ENCODE measurements around the gene KCNMB2.

Gene KCNMB2

DNA sequence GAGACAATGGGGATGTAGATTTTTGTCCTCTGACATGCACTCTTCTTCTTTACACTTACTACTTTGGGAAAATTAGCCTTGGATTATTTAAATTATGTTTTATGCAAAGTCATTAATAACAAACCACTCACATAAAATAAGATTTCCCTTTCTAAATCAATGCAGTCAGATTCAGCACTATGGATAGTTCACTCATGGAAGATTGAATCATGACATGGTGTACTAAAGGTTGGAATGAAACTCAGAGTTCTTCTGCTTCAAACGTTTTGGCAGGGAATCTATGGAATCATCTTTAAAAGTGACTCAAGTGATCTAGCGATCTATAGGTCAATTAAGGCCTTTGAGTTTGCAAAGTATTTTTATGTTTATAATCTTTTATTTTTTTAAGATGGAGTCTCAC lies 154.3 kb downstream of the KCNMB2 start:
- H3K27ac Mint-ChIP-seq: no peak overlapping the region
- H3K4me1 Mint-ChIP-seq (ENCODE audit: low read depth): no peaks in the 10 kb centered on the region
- no peaks in the 10 kb centered on the region for H3K36me3 Mint-ChIP-seq (ENCODE audit: low read depth)
- no peaks in the 10 kb centered on the region for H3K27me3 Mint-ChIP-seq
- H3K4me3 Mint-ChIP-seq: no peak overlapping the region
- H3K9me3 Mint-ChIP-seq: peaks cover 51% of the 10 kb centered on the region
- intact Hi-C loops (cut with micrococcal nuclease): no loop called here

DNA sequence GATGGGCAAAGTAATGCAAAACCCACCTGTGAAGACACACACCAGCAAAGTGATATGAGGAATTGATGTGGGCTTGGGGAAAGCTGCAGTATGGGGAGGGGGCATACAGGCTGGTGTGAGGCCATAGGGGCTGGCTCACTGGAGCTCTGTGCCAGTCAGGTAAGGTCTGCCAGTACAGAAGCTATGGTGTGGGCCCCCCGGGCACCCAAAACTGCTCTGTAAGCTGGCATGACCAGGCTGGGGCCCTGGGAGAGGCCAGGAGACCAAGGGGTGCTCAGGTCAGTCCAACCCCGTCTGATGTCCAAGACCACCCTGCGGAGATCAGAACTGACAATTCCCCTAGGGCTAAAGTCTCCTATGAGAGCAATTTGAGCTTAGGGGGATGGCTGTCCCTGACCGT lies 163.1 kb downstream of the KCNMB2 start:
- H3K4me3 Mint-ChIP-seq: no peak overlapping the region
- no peaks in the 10 kb centered on the region for H3K4me1 Mint-ChIP-seq (ENCODE audit: low read depth)
- no peak overlapping the region for H3K27ac Mint-ChIP-seq
- H3K9me3 Mint-ChIP-seq: peaks cover 63% of the 10 kb centered on the region
- intact Hi-C loops (cut with micrococcal nuclease): no loop called here
- H3K27me3 Mint-ChIP-seq: no peaks in the 10 kb centered on the region
- no peaks in the 10 kb centered on the region for H3K36me3 Mint-ChIP-seq (ENCODE audit: low read depth)

DNA sequence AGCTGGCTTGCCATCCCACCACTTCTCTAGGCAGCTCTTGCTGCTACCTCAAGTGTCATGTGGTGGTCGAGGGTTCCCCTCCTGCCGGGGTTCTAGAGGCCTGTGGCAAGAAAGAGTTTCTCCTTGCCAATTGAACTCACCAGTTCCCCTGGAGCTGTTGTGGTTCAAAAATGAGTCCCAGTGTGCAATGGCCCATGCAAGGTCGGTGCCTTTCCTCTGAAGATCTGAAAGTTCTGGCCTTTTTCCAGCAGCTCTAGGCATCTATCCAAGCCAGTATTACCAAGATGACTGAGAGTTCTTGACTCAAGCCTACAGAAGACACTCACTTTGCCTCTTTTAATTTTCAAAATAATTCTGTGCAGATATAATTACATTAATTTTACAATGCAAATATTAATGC lies 163.6 kb downstream of the KCNMB2 start:
- intact Hi-C loops (cut with micrococcal nuclease): no loop called here
- no peaks in the 10 kb centered on the region for H3K4me1 Mint-ChIP-seq (ENCODE audit: low read depth)
- H3K9me3 Mint-ChIP-seq: peaks cover 63% of the 10 kb centered on the region
- H3K4me3 Mint-ChIP-seq: no peak overlapping the region
- H3K36me3 Mint-ChIP-seq (ENCODE audit: low read depth): no peaks in the 10 kb centered on the region
- no peak overlapping the region for H3K27ac Mint-ChIP-seq
- no peaks in the 10 kb centered on the region for H3K27me3 Mint-ChIP-seq

DNA sequence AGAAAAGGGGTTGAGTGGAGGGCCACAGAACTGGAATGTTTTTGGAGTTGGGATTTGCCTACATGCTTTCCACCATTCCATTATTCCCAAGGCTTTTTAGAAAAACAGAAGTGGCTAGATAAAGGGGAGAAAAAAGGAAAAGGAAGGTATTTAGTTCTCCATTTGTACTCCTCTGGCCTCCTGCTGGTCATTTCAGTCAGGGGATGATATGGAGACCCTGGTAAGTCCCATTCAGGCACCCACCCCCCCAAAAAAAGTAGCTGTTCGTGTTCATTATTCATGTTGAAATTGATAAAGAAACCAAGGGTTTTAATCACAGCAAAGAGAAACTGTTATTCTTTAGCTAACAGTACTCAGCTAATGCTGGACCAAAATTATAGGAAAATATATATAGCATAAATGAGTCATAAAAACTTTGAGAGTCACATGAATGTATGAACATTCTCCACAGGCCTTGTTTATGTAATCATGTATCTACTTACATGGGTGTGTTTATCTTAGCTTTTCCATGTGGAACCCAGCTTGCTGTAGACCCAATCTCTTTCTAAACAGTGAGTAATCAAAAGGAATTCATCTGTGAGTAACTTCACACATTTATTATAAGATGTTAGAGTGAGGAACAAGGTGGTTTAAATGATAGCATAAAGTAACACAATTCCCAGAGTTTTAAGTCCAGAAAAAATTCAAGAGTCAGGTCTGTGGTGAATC lies 167.2 kb downstream of the KCNMB2 start:
- Mint-ChIP-seq H3K36me3 (ENCODE audit: low read depth) (no peaks in the 10 kb centered on the region), H3K9me3 (peaks cover 31% of the 10 kb centered on the region), H3K27ac (no peak overlapping the region), H3K27me3 (no peaks in the 10 kb centered on the region), H3K4me1 (ENCODE audit: low read depth) (no peaks in the 10 kb centered on the region), H3K4me3 (no peak overlapping the region)
- intact Hi-C loops (cut with micrococcal nuclease): no loop called here

DNA sequence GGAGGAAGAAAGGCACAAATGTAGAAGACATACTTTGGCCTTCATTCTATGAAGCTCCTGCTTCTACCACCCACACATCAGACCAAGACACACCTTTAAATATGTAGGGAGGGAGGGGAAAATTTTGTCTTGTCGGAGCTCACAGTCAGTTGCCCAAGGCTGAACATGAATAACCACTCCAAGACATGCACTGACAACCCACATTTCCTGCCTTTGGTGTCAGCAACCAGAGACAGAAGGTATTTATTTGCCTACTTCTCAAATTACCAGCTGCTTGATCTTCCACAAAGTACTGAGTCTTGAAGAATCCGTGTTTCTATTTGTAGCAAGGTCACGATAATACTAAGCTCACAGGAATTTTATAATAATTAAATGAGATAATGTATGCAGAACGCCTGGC lies 169.7 kb downstream of the KCNMB2 start:
- Mint-ChIP-seq H3K4me3 (no peak overlapping the region), H3K36me3 (ENCODE audit: low read depth) (no peaks in the 10 kb centered on the region), H3K4me1 (ENCODE audit: low read depth) (no peaks in the 10 kb centered on the region), H3K9me3 (peaks cover 14% of the 10 kb centered on the region), H3K27ac (no peak overlapping the region), H3K27me3 (no peaks in the 10 kb centered on the region)
- intact Hi-C loops (cut with micrococcal nuclease): no loop called here

DNA sequence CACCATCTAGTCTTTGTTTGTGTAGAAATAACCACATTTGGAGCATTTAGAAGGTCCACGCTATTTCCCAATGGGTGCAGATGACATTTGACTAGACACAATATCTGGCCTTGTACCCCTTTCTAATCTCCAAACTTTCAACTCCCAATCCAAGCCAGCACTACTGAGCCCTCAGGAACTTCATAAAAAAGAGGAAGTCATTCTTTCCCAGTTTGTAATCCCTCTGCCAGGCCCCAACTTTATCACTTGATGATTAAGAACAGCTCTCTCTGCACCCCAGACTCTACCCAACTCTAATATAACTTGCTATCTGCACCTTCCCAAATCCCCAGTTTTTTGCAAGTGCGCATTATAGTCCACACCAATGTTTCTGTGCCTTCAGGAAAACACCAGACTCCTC lies 170.2 kb downstream of the KCNMB2 start:
- Mint-ChIP-seq H3K4me3 (no peak overlapping the region), H3K9me3 (peaks cover 14% of the 10 kb centered on the region), H3K27ac (no peak overlapping the region), H3K4me1 (ENCODE audit: low read depth) (no peaks in the 10 kb centered on the region), H3K27me3 (no peaks in the 10 kb centered on the region), H3K36me3 (ENCODE audit: low read depth) (no peaks in the 10 kb centered on the region)
- intact Hi-C loops (cut with micrococcal nuclease): no loop called here

DNA sequence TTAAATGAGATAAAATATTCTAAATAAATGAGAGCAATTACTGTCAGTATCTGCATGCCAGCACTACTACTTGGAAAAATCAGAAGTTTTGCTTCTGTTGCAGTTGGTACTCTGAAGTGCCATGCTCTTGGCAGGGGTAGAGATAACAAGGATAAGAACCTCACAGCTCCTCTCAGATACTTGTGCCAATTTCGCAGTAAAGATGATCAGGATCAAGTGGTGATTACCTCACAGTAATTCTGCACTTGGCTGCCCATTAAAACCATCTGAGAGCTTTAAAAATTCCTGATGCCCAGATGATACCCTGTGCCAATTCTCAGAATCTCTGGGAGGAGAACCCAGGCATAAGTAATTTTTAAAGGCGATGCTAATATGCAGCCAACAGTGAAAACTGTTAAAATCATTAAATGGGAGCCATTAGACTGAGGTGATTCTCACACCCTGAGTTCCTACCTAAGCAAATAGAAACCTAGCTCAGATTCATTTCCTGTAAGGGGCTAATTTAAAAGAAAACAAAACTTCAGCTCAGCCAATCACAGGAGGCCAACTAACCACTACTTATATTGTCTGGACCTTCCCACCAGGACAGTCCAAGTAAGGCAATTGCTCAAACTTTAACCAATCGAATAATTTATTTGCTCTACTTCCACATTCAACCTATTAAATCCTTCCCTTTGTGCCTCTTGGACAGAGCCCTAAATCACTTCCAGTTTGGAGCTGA lies 171.2 kb downstream of the KCNMB2 start:
- Mint-ChIP-seq H3K4me1 (ENCODE audit: low read depth) (no peaks in the 10 kb centered on the region), H3K36me3 (ENCODE audit: low read depth) (no peaks in the 10 kb centered on the region), H3K4me3 (no peak overlapping the region), H3K27me3 (no peaks in the 10 kb centered on the region), H3K9me3 (peaks cover 14% of the 10 kb centered on the region), H3K27ac (no peak overlapping the region)
- intact Hi-C loops (cut with micrococcal nuclease): no loop called here

DNA sequence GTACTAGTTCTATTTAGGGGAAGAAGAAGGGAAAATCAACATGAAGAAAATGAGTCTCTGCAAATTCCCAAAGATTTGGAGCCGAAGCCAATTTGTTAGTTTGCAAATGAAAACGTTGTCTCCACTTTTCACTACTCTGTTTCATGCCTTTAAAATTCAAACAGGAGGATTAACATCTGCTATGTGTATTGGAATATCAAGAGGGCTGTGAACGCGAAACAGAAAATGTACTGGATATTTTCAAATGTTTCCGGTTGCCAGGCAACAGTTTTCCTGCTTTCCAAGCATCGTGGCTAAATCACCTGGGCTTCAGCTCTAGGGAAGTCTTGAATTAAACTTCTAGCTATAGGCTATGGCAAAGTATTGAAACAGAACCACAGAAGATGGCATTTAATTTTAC lies 172.8 kb downstream of the KCNMB2 start:
- no peak overlapping the region for H3K4me3 Mint-ChIP-seq
- no peaks in the 10 kb centered on the region for H3K4me1 Mint-ChIP-seq (ENCODE audit: low read depth)
- H3K36me3 Mint-ChIP-seq (ENCODE audit: low read depth): no peaks in the 10 kb centered on the region
- no peaks in the 10 kb centered on the region for H3K27me3 Mint-ChIP-seq
- H3K9me3 Mint-ChIP-seq: peaks cover 9% of the 10 kb centered on the region
- intact Hi-C loops (cut with micrococcal nuclease): no loop called here
- no peak overlapping the region for H3K27ac Mint-ChIP-seq

DNA sequence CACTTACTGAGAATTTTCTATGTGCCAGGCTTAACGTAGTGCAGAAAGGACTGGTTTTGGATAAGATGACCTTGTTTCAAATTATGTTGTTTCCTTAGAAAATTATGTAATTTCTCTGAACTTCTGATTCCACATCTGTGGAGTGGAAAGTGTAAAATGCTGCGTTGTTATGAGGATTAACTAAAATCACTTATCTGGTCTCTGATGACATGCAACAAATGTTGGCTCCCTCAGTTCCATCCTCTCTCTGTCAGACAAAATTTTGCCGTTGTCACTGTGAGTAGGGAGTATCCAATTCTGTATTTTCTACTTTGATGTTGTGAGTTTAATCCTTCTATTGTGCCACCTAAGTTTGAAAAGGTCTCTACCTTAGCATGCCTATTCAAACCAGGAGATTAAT lies 175.5 kb downstream of the KCNMB2 start:
- Mint-ChIP-seq H3K27me3 (no peaks in the 10 kb centered on the region), H3K36me3 (ENCODE audit: low read depth) (no peaks in the 10 kb centered on the region), H3K4me3 (no peak overlapping the region), H3K4me1 (ENCODE audit: low read depth) (no peaks in the 10 kb centered on the region), H3K27ac (no peak overlapping the region), H3K9me3 (no peaks in the 10 kb centered on the region)
- intact Hi-C loops (cut with micrococcal nuclease): no loop called here

DNA sequence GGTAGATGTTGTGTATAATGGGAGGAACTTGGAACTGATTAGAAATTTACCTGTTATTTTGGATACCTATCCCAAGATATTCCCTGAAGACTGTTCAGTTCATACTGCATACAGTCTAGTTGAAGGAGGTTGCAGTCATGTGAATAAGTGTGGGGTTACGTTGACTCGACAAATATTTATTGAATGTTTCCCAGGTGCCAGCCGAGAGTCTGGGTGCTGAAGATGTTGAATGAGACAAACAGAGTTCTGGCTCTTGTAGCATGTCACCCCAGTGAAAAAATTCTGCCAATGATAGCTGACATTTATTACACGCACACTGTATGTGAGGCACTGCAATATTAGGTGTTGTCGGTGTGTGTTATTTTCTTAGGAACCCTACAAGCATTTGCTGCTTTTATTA lies 176.0 kb downstream of the KCNMB2 start:
- no peak overlapping the region for H3K27ac Mint-ChIP-seq
- no peaks in the 10 kb centered on the region for H3K27me3 Mint-ChIP-seq
- H3K9me3 Mint-ChIP-seq: no peaks in the 10 kb centered on the region
- H3K36me3 Mint-ChIP-seq (ENCODE audit: low read depth): no peaks in the 10 kb centered on the region
- H3K4me1 Mint-ChIP-seq (ENCODE audit: low read depth): no peaks in the 10 kb centered on the region
- intact Hi-C loops (cut with micrococcal nuclease): no loop called here
- no peak overlapping the region for H3K4me3 Mint-ChIP-seq

DNA sequence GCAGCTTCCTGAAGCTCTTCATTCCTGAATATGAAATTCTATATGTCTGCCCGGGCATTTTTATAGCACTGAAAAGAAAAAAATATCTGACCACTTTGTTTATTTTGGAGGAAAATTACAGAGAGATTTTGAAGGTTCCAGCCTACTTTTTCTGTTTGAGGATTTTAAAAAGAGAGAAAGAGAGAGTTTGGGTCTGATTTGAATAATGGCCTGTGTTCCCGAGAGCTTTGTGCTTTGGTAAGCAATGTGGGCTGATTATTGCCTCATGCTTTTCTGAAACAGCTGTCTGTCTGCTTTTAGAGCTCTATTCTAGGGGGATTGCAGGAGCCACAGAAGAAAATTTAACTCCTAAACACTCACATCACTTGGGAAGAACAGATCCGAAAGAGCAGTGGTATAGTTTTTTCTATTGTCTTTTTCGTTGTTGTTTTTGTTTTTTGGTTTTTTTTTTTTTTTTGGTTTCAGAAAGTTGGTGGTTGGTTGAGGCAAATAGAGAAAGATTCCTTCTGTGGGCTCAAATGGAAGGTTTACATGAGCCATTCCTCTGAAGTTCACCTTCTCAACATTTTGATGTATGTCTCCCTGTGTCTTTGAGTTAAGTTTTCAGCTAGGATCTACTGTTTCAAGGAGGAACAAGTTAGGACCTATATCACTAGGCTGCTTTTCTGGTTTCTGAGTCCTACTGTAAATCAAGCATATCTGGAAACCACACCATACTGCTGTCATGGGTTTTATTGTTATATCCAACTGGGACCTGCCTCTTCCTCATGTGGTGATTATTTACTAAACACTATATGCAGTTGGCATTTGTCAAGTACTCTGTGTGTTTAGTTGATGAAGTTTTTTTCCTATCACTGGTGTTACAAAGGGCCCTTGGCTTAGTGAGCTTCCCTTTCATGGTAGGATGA lies 178.9 kb downstream of the KCNMB2 start:
- Mint-ChIP-seq H3K27me3 (no peaks in the 10 kb centered on the region), H3K27ac (no peak overlapping the region), H3K4me1 (ENCODE audit: low read depth) (no peaks in the 10 kb centered on the region), H3K9me3 (no peaks in the 10 kb centered on the region), H3K36me3 (ENCODE audit: low read depth) (no peaks in the 10 kb centered on the region), H3K4me3 (no peak overlapping the region)
- intact Hi-C loops (cut with micrococcal nuclease): no loop called here

DNA sequence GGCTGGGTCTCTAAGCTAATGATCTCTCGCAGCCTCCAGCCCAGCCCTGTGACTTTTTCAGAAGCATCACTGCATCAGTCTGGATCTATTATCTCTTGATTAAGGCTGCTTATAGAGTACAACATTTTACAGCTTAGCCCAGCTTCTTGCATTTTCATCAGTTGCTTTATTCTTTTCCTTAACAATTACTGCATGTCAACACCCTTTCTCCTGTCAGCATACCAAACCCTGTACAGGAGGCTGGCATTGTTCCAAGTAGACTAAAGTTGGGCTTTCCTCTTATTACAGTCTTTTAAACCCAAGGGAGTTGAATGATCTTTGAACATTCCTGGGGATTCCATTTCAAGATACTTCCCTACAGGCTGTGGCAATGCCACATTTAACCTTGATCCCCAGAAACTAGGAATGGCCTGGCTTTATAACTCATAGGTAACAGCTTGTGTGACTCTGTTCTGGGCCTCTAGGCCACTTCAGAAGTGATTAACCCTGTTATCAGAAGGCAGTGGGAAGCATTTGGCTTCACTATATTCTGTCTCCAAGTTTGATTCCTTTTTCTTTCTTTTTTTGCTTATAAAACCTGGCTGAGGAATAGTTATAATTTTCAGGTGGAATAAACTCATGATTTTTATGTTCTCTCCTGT lies 182.9 kb downstream of the KCNMB2 start:
- intact Hi-C loops (cut with micrococcal nuclease): no loop called here

DNA sequence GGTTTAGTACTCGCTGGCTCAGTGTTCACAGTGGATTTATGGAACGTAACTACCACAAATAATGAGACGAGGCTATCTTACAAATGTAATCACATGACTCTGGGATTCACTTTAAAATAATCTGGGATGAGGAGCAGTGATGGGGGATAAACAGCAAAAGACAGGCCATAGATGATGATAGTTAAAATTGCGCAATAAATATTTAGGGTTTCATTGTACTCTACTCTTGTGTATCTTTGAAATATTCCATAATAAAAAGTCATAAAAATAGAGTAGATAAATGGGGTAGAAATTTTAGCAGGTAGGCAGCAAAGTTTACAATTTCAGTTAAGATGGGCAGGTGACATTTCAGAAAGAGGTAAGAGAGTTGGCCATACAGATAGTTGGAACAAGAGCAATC lies 196.6 kb downstream of the KCNMB2 start:
- Mint-ChIP-seq H3K4me3 (no peak overlapping the region), H3K9me3 (peaks cover 18% of the 10 kb centered on the region), H3K27me3 (no peaks in the 10 kb centered on the region), H3K27ac (no peak overlapping the region), H3K36me3 (ENCODE audit: low read depth) (no peaks in the 10 kb centered on the region), H3K4me1 (ENCODE audit: low read depth) (no peaks in the 10 kb centered on the region)
- intact Hi-C loops (cut with micrococcal nuclease): no loop called here

More for the DNA sequence above, 182.9 kb downstream of the KCNMB2 start:
- no peaks in the 10 kb centered on the region for H3K36me3 Mint-ChIP-seq (ENCODE audit: low read depth)
- peaks cover 19% of the 10 kb centered on the region for H3K9me3 Mint-ChIP-seq
- no peak overlapping the region for H3K4me3 Mint-ChIP-seq
- no peak overlapping the region for H3K27ac Mint-ChIP-seq
- H3K27me3 Mint-ChIP-seq: no peaks in the 10 kb centered on the region
- no peaks in the 10 kb centered on the region for H3K4me1 Mint-ChIP-seq (ENCODE audit: low read depth)

Data from dendritic cell treated with granulocyte-macrophage colony-stimulating factor and Interleukin-4, amounts not matched to agents 40 ng/mL and 50 ng/mL, for 4 days (primary cell).